Thyroid gland (tissue), 4 donors: Measurements from ENCODE around the gene ACSBG1.

Source experiments
- CTCF ChIP-seq, 6 experiments: fragments of 200-600 bp in 3 of 6; fragments of 450-650 bp in 3 of 6; sonication (generic) in 3 of 6; IDR thresholded peaks; one replicate each; pipeline ENCODE4 v1.5.1; 2016 to 2019; ENCODE audit warnings: antibody characterized with exemption in 6 of 6, mild to moderate bottlenecking in 2 of 6, inconsistent platforms in 1 of 6, moderate library complexity in 1 of 6
- POLR2A ChIP-seq, 2 donors: fragments of 450-650 bp; IDR thresholded peaks; one replicate each; pipeline ENCODE4 v1.6.1; 2017; ENCODE audit warnings: antibody characterized with exemption in 2 of 2, mild to moderate bottlenecking in 2 of 2, moderate library complexity in 1 of 2

- TF ChIP-seq CTCF (IDR thresholded peaks at IDR 0.05), result no peak
- no peak for TF ChIP-seq POLR2A (IDR thresholded peaks at IDR 0.05)
Measured at GRCh38 chr15:78155355-78155939, 78.9 kb downstream of the ACSBG1 start.
